HG03460 (cell line): ENCODE results near the gene ANKRD23.

ENCODE experiments used
- ATAC-seq: cut with Tn5 transposase; IDR thresholded peaks from one replicate; pipeline ENCODE4 v1.9.1; 2021; ENCODE audit not compliant: unreplicated experiment

The ANKRD23 gene

DNA sequence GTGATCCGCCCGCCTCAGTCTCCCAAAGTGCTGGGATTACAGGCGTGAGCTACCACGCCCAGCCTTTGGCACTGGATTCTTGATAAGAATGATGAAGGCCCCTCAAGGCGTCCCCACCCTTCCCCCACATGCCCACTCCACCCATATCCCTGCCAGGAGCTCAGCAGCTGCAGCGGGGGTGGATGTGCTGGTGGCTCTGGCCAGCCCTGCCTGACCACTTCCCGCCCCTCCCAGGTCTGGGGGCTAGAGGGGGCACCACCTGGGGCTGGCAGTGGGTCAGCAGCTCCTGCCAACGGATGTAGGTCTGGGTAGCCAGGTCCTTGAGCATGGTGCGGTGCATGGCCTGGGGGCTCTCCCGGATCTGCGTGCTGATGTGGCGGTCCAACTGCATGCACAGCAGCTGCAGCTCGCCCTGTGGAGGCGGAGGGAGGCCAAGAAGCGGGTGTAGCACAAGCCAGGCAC, 33.8 kb upstream of the ANKRD23 start:
- ATAC-seq, result no peak

DNA sequence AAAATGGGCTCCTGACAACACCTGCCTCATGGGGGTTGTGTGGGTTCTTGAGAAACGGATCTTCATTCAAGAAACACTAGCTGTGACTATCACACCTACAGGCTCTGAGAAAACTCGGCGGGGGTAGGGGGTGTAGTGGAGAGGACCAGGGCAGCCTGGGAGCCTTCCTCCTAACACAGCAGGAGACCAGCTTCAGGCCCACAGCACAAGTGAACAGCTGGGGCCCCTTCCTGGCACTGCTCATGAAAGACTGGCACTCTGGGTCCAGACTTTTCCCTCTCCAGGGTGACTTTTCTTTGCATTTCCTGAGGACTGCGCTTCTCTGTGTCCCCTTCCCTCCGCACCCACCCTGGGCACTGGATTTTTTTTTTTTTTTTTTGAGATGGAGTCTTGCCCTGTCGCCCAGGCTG, 33.2 kb upstream of the ANKRD23 start:
- no peak for ATAC-seq

DNA sequence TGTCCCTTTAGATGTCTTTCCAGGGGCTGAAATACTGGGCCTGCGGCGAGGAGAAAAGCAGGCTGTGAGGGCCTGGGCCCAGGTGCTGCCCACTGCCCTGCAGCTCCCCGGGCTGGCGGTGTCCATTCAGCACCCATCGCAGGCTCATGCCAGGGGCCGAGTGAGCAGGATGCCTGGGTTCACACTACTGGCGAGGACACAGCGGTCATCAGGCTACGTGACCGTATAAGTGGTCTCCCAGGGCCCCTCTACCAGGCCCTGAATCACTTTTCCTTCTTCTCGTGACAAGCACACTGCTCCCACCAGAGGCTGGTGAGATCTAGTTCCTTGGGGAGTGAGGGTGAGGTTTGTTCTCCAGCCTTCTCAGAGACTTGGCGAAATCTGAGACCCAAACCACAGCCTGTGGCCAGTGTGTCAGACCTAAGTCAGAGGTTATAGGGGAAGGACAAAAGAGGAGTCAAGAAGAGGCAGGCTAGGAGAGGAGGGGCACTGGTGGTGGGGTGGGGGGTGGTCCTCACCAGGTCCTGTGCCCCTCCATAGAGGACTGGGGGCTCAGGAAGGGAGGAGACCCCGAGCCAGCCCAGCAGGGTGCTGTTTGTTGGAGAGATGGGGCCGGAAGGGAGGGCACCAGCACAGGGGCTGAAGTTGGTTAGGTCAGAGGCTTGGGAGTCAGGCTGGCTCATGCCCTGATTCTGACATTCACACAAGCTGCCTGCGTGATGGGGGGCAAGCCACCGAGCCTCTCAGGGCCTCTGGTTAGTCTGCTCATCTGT, 32.6 kb upstream of the ANKRD23 start:
- no peak for ATAC-seq

DNA sequence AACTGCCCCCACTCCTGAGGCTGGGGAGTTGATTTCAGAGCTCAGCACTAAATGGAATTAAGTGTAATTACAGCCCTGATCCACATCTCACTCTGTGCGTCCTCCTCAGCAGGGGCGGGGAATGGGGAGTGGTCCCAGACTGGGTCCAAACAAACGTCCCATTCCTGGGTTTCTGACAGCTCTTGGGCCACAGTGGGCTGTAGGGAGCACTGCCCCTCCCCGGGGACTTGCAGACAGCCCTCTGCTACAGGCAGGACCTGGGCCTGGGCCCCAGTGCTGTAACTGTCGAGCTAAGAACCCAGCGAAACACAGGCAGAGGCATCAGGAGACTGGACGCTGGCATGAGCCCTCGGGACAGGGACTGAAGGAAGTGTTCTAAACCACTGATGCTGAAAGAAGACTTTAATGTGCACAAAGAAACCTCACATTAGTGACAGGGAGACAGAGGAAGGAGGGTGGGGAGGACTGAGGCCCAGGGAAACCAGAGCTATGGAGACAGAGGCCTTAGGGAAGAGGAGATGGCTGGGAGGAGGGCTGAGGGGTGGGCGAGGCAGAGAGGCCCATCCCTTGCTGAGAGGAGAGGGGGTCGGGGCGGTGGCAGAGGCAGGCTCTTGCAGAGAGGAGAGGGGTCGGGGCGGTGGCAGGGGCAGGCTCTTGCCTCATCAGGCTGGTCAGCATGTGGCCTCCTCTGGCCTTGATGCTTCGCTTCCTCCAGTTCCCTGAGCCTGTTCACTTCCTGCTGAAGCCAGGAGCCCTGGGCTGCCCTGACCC, 31.9 kb upstream of the ANKRD23 start:
- no peak for ATAC-seq

DNA sequence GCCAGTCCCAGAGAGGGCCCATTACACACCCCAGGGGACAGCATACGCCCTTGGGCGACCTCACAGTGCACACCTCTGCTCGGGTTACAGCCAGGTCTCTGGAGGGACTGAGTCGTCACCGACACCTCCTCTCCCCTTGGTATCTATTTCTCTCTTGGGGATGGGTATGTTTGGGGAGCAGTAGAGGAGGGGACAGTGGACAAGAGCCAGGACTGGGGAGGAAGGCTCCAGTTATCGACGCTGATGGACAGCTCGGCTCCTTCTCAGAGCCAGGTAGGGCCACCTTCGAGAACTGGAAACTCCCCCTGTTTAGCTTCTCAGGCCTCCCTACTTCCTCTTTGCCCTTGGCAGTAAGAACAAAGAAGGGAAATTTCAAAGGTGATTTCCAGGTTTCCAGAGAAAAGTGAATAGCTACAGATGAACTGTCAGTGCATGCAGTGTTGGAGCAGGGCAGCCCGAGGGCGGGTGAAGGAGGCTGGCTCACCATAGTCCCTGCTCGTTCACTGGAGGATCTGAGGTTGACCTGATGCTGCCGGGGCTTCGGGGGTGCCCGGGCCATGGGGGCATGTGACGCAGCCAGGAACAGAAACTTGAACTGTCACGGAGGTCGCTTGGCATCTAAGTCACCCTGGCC, 30.5 kb upstream of the ANKRD23 start:
- ATAC-seq, result peak; percentile 41

DNA sequence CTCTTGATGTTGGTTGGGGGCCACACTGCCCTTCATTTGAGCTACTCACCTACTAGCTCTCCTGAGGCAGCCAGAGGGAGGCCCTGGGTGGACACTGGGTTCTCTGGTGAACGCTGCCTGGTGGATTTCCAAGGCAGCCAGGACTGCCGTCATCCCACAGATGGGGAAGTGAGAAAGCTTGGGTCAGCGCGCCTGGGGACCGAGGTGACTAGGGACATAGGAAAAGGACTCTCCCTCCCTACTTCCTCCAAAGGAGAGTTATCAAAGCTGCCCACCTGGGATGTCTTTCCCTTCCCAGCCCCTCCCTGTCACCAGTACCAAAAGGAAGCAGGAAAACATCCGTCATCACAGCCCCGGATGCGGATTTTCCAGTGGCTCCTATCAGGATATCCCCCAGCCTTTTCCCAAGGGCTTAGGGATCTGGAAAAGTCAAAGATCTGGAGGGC, 29.9 kb upstream of the ANKRD23 start:
- no peak for ATAC-seq

DNA sequence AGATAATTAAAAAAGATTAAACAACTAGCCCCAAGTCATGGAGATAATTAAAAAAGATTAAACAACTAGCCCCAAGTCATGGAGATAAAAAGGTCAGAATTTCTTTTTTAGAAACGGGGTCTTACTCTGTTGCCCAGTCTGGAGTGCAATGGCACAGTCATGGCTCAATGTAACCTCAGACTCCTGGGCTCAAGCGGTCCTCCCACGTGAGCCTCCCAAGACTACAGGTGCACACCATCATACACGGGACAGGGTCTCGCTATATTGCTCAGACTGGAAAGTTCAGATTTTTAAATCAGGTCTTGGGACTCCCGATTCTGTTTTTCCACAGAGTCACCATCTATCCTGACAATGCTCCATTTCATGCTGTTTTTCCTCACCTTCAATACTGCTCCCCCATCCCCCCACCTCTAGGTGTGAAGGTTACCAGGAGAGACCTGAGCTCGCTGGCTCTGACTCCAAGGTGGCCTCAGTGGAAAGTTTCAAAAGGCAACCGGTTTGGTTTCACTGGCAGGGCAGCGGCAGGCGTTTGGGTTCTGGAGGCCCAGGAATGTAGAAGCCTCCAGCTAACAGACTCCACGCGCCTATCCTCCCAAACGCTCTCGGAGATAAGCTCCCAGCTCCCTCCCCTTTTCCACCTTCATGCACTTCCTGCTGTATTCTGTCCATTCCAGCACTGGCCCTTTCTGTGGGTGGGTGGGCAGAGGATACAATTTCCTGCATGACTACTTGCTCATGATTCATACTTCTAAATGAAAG, 28.9 kb upstream of the ANKRD23 start:
- no peak for ATAC-seq

DNA sequence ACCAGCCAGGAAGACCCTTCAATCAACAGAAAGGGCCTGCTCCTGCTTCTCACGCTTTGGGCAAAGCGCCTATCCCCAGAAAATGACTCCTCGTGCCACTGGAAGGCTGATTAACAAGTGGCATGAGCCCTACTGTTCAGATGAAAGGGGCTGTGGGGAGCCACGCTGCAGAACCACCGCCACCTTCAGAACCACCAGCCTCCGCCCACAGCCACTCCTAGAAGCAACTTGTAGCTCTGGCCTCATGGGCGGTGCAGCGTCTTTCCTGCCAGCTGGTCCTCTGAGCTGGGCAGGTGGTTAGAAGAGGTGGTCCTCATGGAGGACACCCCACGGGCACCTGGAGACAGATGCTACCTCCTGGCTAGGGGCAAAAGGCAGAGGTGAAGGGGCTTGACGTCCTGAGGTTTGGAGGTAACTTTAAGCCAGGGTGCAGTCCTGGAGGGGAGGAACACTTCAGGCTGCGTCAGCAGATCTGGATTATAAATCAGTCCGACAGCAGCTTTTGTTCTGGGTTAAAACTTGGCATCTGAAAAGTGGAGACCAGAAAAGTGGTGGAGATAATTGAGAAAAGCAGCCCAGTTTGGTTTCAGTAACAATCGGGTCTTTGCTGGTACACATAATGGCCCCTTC, 26.9 kb upstream of the ANKRD23 start:
- no peak for ATAC-seq

DNA sequence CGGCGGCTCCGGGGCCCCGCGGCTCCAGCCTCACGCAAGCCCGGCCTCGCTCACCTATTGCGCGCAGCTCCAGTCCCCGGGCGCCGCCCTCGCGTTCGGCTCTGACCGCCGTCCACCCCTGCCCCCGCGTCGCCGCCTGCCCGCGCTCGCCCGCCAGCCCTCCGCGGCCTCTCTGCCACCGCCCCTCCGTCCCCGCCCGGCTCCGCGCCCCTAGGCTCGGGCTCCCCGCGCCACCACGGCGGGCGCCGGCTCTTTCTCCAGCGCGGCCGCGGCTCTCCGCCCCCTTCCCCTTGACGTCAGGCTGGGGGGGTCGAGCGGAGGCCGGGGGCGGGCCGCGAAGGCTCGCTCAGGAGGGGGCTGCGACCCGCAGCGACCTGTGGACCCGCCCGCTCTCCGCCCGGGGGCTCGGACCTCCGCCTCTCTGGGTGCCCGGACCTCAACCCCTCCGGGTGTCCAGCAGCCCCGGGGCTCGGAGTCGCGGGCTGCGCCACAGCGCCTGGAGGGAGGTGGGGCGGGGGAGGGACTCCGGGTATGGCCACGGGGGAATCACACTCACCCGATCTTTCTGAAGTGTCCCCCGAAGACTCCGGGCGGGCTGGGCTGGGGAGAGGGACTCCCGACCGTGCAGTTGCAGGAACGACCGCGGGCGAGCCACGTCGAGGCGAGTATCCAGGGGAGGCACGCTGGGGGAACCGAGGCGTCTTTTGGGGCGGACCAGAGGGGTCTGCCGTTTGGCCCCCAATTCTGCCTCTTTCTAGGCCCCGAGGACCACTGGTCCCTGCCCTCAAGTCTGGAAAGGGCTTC, 26.2 kb upstream of the ANKRD23 start, which contains the start of gene SEMA4C:
Gene SEMA4C (minus strand): TSS at position 259 of the 804 bp plus-strand sequence. CDS start 2,194 bp downstream, outside the sequence.
- ATAC-seq, result no peak

DNA sequence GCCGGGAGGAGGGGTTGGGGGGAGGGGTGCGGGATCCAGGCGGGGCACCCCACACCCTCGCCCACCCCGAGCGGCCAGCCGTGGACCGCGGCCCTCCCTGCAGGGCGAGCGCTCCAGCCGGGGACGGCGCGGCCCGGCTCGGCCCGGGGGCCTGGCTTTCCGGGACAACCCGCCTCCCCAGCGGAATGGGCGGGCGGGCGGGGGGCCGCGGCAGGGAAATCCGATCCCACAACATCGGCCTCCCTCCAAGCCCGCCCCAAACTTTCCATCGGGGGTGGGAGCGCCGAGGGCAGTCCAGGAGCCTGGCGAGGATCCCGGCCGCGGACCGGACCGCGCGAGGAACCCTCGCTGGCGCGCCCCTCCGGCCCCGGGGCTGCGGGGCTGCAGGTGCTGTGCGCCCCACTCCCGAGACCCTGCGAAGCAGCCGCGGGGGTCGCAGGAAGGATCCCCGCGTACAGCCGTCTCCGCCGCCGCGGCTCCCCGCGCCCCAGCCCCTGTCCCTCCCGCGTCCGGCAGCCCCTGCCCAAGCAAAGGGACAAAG, 25.5 kb upstream of the ANKRD23 start:
- peak; percentile 5 for ATAC-seq

DNA sequence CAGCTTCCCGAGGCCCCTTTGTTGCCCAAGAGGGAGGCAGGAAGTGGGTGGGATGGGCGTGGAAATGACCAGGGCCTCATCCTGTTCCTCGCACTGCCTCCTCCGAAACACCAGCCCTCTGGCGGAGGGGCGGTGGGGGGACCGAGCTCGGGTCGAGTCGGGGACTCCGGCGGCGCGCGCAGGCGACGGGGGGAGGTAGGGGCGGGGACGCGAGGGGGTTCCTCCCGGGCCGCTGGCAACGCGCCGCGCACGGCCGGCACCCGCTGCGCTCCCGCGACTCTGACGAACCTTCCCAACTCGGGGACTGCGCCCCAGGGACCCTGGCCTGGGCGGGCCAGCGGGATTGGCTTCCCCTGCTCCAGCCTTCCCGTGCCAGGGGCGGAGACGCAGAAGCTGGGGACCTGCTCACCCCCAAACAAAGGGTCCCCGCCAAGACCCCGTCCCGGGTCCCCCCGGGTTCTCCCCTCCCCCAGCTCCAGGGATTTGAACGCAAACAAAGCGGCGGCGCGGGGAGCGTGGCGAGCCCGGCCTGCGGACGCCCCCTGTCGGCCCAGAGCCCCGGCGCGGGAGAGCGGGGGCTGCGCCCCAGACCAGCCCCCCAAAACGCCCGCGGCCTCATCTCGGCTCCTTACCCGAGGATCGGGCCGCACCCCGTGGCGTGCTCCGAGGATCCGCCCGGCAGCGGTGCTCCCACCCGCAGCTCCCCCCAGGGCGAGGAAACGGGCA, 24.9 kb upstream of the ANKRD23 start:
- peak; percentile 49 for ATAC-seq

DNA sequence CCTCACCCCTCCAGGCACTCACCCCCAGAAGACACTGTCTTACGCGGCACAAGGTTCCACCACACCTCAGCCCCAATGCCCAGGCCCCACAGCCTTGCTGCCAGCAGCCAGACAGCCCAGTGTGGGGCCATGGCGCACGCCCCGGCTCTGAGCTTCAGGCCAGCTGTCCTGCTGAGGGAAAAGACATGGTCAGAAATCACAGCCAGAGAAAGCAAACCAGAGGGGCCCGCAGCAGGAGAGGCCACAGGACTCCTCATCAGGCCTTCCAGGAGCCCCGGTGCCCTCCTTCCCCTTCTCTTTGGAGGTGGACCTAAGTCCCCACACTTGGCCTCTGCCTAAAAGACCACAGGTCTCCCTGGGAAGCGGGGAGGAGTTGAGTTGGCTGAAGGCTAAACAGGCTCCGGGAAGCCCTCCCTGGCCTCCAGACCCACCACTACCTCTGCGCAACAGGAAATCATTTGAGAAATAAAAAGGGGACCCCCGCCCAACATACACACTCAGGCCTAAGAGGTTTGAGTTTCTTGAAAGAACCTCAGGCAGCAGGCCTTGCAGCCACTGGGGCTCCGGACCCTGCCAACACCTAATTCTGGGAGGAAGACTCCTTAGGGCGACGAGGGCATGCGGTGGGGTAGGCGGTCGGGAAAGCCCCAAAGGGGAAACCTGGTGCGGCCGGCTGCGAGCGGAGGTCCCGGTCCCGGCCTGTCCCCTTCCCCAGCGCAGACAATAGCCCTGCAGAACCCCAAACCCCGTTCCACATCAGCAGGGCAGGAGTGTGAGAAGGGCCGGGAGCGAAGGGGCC, 24.1 kb upstream of the ANKRD23 start:
- peak; percentile 14 for ATAC-seq

DNA sequence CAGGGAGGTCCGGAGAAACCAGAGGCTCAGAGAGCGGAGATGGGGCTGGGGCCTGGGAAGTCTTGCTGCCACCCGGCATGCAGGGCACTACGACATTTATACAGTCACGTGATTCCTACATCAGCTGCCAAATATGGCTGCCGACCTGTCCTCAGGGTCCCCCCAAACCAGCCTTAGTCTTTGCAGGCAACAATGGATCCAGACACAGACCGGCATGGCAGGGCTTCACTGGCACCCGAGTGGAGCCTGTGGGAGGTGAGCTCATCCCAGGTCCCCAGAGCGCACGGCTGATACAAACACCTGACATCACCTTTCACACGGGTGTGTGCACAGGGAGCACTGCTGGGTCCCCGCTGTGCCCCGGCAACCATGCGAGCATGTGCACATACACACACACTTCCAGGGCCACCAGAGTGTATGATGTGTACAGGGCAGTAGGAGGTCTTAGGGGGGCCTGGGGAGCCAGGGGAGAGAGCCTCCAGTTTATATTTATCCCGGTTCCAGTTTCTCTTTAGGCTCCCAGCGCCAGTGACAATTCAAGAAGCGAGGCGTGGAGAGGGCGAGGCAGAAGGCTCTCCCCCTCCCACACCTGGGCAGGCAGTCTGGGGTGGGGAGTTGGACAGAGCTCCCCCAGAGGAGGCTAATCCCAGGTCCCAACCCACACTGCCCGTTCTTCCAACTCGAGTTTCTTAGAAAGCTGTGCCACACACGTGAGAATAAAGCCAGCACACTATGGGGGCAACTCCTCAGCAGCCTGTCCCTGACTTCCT, 23.4 kb upstream of the ANKRD23 start:
- no peak for ATAC-seq

DNA sequence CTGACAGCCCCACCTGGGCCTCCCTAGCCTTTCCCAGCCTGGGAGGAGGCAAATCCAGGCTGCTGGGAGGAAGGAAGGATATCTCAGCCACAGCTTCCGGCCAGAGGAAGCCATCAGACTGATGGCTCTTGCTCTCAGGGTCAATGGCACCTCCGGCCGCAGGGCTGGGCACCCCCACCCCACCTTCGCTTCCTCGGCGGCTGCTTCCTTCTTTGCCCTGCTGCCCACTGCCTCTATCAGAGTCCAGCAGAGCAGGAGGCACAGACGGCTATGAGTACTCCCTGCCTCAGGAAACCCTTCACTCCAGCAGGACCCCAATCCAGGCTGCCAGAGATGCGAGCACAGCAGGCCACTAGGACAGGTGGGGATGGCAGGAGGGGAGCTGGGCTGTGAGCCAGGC, 22.8 kb upstream of the ANKRD23 start:
- no peak for ATAC-seq

DNA sequence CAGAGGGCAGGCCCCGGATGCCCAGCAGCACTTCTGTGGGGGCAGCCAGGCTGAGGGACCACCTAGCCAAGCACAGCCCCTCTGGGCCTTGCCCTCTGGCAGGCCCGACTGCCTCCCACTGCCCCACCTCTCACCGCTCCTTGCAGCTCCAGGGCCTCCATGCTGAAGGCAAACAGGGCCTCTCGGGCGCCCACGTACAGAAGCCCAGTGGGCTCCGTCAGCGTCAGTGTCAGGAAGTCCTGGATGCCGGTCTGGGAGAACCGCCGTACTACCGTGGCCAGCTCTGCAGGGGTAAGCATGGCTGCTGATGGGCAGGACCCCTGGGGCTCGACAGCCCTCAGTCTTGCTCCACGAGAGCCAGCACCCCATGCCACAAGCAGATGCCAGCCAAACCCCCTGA, 22.3 kb upstream of the ANKRD23 start:
- no peak for ATAC-seq

DNA sequence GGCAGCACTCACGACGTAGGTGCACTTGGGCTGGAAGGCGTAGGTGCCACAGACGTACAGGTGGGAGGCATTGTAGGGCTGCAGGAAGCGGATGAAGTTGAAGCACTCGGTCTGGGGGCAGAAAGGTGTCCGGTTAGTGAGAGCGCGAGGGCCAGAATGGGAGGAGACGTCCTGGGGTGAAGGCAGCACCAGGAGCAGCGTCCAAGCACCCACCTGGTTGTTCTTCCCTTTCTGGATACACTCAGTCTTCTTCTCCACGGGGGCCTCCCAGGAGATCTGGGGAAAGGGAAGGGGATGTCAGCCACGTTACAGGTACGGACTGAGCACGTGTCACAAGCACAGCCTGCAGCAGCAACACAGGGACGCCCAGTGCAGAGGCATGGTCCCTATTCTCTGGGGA, 21.8 kb upstream of the ANKRD23 start:
- no peak for ATAC-seq
